Nephron (organoid): Measurements from ENCODE around the gene CDC42BPB.
"Not testable (repeated sequence)": the region's sequence is repeated elsewhere in the genome, so short reads cannot be mapped to it uniquely, and the experiment has no call there.

Experiments used
- H3K27ac Mint-ChIP-seq, 3 experiments: 2 replicates each; pipeline ENCODE4 v1.8.0; 2020; ENCODE audit warnings: mixed read lengths in 3 of 3, mild to moderate bottlenecking in 2 of 3, moderate library complexity in 1 of 3
- H3K27me3 Mint-ChIP-seq: 2 replicates; pipeline ENCODE4 v1.8.0; 2021; ENCODE audit warnings: low read depth, mild to moderate bottlenecking, moderate library complexity, mixed read lengths
- H3K36me3 Mint-ChIP-seq: 2 replicates; pipeline ENCODE4 v1.8.0; 2020; ENCODE audit warnings: low read depth, mixed read lengths
- H3K4me1 Mint-ChIP-seq: 2 replicates; pipeline ENCODE4 v1.8.0; 2020; ENCODE audit warnings: mixed read lengths
- H3K4me3 Mint-ChIP-seq, 3 experiments: 2 replicates each; pipeline ENCODE4 v1.8.0; 2020; ENCODE audit warnings: mild to moderate bottlenecking in 3 of 3, mixed read lengths in 3 of 3, moderate library complexity in 2 of 3
- H3K9me3 Mint-ChIP-seq: 2 replicates; pipeline ENCODE4 v1.8.0; 2020; ENCODE audit warnings: mixed read lengths
- TF ChIP-seq, protein P1 (sequence below), 3 experiments: fragments of 200-600 bp; sonication (generic); IDR thresholded peaks; one replicate each; pipeline ENCODE4 v1.5.0; 2021; ENCODE audit warnings: antibody characterized with exemption in 3 of 3; ENCODE audit not compliant: unreplicated experiment in 3 of 3

Gene CDC42BPB

GRCh38 chr14:102930138-102930752 is 127.1 kb downstream of the CDC42BPB start:
- H3K9me3 Mint-ChIP-seq = no peaks in the 10 kb centered on the region
- H3K4me3 Mint-ChIP-seq = no peak overlapping the region
- peaks cover 58% of the 10 kb centered on the region for H3K27me3 Mint-ChIP-seq
- H3K27ac Mint-ChIP-seq = no peak overlapping the region
- TF ChIP-seq, protein P1, sequence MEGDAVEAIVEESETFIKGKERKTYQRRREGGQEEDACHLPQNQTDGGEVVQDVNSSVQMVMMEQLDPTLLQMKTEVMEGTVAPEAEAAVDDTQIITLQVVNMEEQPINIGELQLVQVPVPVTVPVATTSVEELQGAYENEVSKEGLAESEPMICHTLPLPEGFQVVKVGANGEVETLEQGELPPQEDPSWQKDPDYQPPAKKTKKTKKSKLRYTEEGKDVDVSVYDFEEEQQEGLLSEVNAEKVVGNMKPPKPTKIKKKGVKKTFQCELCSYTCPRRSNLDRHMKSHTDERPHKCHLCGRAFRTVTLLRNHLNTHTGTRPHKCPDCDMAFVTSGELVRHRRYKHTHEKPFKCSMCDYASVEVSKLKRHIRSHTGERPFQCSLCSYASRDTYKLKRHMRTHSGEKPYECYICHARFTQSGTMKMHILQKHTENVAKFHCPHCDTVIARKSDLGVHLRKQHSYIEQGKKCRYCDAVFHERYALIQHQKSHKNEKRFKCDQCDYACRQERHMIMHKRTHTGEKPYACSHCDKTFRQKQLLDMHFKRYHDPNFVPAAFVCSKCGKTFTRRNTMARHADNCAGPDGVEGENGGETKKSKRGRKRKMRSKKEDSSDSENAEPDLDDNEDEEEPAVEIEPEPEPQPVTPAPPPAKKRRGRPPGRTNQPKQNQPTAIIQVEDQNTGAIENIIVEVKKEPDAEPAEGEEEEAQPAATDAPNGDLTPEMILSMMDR (IDR thresholded peaks at IDR 0.05; ENCODE audit: unreplicated experiment in 3 of 3) = no peak
- H3K4me1 Mint-ChIP-seq = no peaks in the 10 kb centered on the region
- peaks cover 16% of the 10 kb centered on the region for H3K36me3 Mint-ChIP-seq

- TF ChIP-seq, protein P1 (IDR thresholded peaks at IDR 0.05; ENCODE audit: unreplicated experiment in 3 of 3) = no peak
- no peaks in the 10 kb centered on the region for H3K4me1 Mint-ChIP-seq
- peaks cover 59% of the 10 kb centered on the region for H3K27me3 Mint-ChIP-seq
- peaks cover 11% of the 10 kb centered on the region for H3K36me3 Mint-ChIP-seq
- no peak overlapping the region for H3K27ac Mint-ChIP-seq
- H3K9me3 Mint-ChIP-seq = no peaks in the 10 kb centered on the region
- peak overlapping the region in 1 of 3 experiments; percentile 63 for H3K4me3 Mint-ChIP-seq
Observed at GRCh38 chr14:102929241-102930137, 127.9 kb downstream of the CDC42BPB start.

- TF ChIP-seq, protein P1 (IDR thresholded peaks at IDR 0.05; ENCODE audit: unreplicated experiment in 3 of 3) = no peak
- H3K9me3 Mint-ChIP-seq = no peaks in the 10 kb centered on the region
- H3K27ac Mint-ChIP-seq = no peak overlapping the region
Observed at GRCh38 chr14:102928412-102929240, 128.7 kb downstream of the CDC42BPB start.

DNA sequence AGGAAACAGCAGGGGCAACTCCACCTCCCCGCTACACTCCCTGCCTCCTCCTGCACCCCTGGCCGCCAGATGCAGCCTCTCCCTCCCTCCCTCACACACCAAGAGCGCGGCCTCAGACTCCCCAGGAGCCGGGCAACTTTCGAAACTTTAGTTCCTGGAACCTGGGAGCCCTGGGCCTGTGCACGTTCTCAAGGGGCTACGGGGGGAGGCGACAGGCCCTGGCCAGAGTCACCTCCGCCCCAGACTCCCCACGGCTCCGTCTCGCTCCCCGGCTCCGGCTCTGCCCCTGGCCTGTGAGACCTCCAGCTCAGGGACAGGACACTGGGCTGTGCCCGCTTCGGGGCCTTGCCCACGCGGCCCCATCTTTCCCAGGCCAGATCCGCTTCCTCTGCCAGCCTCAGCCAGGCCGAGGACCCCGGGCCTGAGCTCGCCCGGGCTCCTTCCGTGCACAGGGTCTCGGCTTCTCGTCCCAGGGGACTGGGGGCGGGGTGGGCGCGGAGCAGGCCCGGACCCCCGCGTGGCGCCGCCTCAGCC is 129.4 kb downstream of the CDC42BPB start:
- H3K36me3 Mint-ChIP-seq = no peaks in the 10 kb centered on the region
- no peak overlapping the region for H3K27ac Mint-ChIP-seq
- peak overlapping the region; percentile 54 to 68 (median 65) for H3K4me3 Mint-ChIP-seq
- H3K9me3 Mint-ChIP-seq = no peaks in the 10 kb centered on the region
- H3K27me3 Mint-ChIP-seq = peaks cover 58% of the 10 kb centered on the region
- H3K4me1 Mint-ChIP-seq = no peaks in the 10 kb centered on the region
- TF ChIP-seq, protein P1 (IDR thresholded peaks at IDR 0.05; ENCODE audit: unreplicated experiment in 3 of 3) = no peak

More at GRCh38 chr14:102928412-102929240, 128.7 kb downstream of the CDC42BPB start:
- peaks cover 58% of the 10 kb centered on the region for H3K27me3 Mint-ChIP-seq
- no peaks in the 10 kb centered on the region for H3K4me1 Mint-ChIP-seq
- peak overlapping the region; percentile 54 to 68 (median 65) for H3K4me3 Mint-ChIP-seq
- peaks cover 6% of the 10 kb centered on the region for H3K36me3 Mint-ChIP-seq

GRCh38 chr14:102927346-102927877 is 129.9 kb downstream of the CDC42BPB start:
- Mint-ChIP-seq H3K27ac (no peak overlapping the region), H3K9me3 (no peaks in the 10 kb centered on the region), H3K4me1 (no peaks in the 10 kb centered on the region), H3K4me3 (peak overlapping the region; percentile 50 to 65 (median 60)), H3K27me3 (peaks cover 56% of the 10 kb centered on the region), H3K36me3 (no peaks in the 10 kb centered on the region)
- TF ChIP-seq, protein P1 (IDR thresholded peaks at IDR 0.05; ENCODE audit: unreplicated experiment in 3 of 3) = no peak

DNA sequence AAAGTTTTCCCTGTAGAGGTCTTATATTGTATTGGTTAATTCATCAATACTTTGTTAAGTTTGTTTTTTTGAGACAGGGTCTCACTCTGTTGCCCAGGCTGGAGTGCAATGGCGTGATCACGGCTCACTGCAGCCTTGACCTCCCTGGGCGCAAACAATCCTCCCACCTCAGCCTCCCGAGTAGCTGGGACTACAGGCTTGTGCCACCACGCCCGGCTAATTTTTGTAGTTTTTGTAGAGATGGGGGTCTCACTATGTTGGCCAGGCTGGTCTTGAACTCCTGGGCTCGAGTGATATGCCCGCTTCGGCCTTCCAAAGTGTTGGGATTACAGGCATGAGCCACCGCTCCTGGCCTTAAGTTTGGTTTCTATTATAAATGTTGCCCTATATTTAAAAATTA is 130.5 kb downstream of the CDC42BPB start:
- not testable (repeated sequence) for H3K4me3 Mint-ChIP-seq, H3K36me3 Mint-ChIP-seq, H3K9me3 Mint-ChIP-seq, H3K27ac Mint-ChIP-seq, H3K4me1 Mint-ChIP-seq
- H3K27me3 Mint-ChIP-seq = peaks cover 50% of the 10 kb centered on the region
